Lower lobe of right lung (tissue), 2 donors: Measurements from ENCODE around the gene YBX2. TPM values are rescaled to one million over a fixed set of nuclear protein-coding genes. Genes with fewer than 3 reads are reported as not detected.

Experiments
- ATAC-seq, 2 donors: fragments of 200-7000 bp; cut with Tn5 transposase; one replicate each; pipeline ENCODE4 v1.9.1; 2020 to 2022; ENCODE audit warnings: mild to moderate bottlenecking in 2 of 2, moderate library complexity in 2 of 2
- DNase-seq: peaks from one replicate; pipeline ENCODE4 v3.0.0-alpha.2; 2020
- H3K27ac ChIP-seq: fragments of 200-600 bp; one replicate; pipeline ENCODE4 v1.8.0; 2022
- H3K27me3 ChIP-seq: fragments of 200-600 bp; one replicate; pipeline ENCODE4 v1.8.0; 2022; ENCODE audit warnings: low read depth
- H3K36me3 ChIP-seq: fragments of 200-600 bp; one replicate; pipeline ENCODE4 v1.8.0; 2022; ENCODE audit warnings: mild to moderate bottlenecking
- H3K4me1 ChIP-seq: fragments of 200-600 bp; one replicate; pipeline ENCODE4 v1.8.0; 2022
- H3K4me3 ChIP-seq: fragments of 200-600 bp; one replicate; pipeline ENCODE4 v1.8.0; 2022; ENCODE audit warnings: mild to moderate bottlenecking
- H3K9me3 ChIP-seq: fragments of 200-600 bp; one replicate; pipeline ENCODE4 v1.8.0; 2022
- CTCF ChIP-seq: fragments of 200-600 bp; IDR thresholded peaks from one replicate; pipeline ENCODE4 v1.8.0; 2022; ENCODE audit warnings: antibody characterized with exemption, mild to moderate bottlenecking
- intact Hi-C: fragments of 100-400 bp; cut with DNase I; formaldehyde crosslinking; loops from one replicate; pipeline ENCODE4 v1.11.0; 2022
- total RNA-seq: library from RNA; stranded (reverse); fragmentation: NEBNext Ultra II Directional; extraction: Animal tissue kit (Norgen Biotek cat#: 25700); gene quantifications from one replicate; pipeline ENCODE4 v1.2.1, GENCODE V29; 2021
- donor health status: DM: no; HTN: yes; CAD: no; lungs with severe emphysema.

YBX2 gene
- total RNA-seq, 1 donor from 2014 or later: 0.41 TPM

DNA sequence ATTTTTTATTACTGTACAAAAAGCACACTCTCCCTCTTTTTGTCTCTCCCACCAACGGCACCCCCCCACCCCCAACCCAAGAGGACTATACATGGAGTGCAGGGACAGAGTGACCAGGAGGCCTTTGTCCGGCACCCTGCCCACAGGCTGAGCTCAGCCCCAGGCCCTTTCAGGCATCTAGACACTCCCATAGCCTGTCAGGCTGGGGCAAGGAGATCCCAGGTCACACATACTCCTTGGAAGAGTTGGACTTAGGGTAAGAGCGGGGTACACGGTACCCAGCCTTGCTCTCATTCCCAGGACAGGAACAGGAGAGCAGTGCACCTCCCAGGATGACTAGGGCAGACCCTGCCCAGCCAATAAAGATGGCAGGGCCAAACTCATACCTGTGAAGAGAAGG lies 34.3 kb downstream of the YBX2 start:
- peaks cover 52% of the 10 kb centered on the region for H3K4me1 ChIP-seq
- intact Hi-C loops: no loop called here
- ATAC-seq: no peak
- peaks cover 21% of the 10 kb centered on the region for H3K27me3 ChIP-seq
- peak overlapping the region; percentile 88 for H3K27ac ChIP-seq
- TF ChIP-seq CTCF: no peak
- DNase-seq: no peak
- peak overlapping the region; percentile 67 for H3K4me3 ChIP-seq
- no peaks in the 10 kb centered on the region for H3K9me3 ChIP-seq
- peaks cover 41% of the 10 kb centered on the region for H3K36me3 ChIP-seq

DNA sequence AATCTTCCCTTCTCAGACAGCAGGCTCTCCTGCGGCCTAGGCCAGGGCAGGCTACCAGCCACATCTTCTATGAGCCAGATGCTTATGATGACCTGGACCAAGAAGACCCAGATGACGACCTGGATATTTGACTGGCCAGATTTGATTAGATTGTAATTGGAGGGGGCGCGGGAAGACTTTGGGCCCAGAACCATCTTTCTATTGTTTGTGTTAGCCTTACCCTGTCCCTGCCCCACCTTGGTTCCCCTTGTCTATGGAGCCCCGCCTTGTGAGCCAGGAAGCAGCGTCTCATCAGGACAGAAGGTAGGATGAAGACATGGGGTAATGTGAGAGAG lies 34.9 kb downstream of the YBX2 start:
- intact Hi-C loops: no loop called here
- H3K4me1 ChIP-seq: peaks cover 52% of the 10 kb centered on the region
- TF ChIP-seq CTCF: no peak
- no peaks in the 10 kb centered on the region for H3K9me3 ChIP-seq
- no peak overlapping the region for H3K4me3 ChIP-seq
- DNase-seq: no peak
- peaks cover 47% of the 10 kb centered on the region for H3K36me3 ChIP-seq
- H3K27me3 ChIP-seq: peaks cover 21% of the 10 kb centered on the region
- H3K27ac ChIP-seq: no peak overlapping the region
- no peak for ATAC-seq

DNA sequence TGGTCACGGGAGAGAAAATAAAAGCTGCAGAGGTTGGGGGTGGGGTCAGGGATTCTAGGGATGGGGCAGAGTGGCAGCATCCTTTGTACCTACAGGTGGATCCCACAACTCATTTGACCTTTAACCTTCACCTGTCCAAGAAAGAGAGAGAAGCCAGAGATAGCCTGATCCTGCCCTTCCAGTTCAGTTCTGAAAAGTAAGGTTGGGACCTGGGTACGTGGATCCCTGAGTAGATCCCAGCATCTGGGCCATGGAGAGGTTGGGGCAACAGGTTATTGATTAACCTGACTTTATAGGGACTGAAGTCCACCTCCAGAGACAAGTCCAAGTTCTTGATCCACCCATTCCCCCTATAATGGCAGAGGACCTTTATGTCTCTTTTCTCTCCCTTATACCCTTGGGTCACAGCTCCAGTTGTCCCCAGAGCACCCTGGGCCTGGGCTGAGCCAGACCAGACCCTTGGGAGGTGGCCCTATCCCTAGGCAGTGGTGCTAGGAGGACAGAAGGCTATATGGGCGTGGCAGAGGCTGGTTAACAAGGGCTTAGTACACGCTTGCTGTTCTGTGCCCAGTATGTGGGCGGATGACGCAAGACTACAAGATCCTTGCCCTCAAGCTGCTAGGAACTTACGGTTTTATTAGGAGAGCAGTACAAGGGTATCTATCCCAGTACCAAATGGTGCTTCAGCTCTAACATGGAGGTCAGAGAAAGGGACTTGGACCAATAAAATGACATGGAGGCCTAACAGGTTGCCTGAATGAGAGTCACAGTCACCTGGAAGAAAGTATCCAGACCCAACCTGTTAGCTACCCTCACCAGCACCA lies 35.5 kb downstream of the YBX2 start:
- Histone ChIP-seq H3K4me3 (no peak overlapping the region), H3K27ac (no peak overlapping the region)

DNA sequence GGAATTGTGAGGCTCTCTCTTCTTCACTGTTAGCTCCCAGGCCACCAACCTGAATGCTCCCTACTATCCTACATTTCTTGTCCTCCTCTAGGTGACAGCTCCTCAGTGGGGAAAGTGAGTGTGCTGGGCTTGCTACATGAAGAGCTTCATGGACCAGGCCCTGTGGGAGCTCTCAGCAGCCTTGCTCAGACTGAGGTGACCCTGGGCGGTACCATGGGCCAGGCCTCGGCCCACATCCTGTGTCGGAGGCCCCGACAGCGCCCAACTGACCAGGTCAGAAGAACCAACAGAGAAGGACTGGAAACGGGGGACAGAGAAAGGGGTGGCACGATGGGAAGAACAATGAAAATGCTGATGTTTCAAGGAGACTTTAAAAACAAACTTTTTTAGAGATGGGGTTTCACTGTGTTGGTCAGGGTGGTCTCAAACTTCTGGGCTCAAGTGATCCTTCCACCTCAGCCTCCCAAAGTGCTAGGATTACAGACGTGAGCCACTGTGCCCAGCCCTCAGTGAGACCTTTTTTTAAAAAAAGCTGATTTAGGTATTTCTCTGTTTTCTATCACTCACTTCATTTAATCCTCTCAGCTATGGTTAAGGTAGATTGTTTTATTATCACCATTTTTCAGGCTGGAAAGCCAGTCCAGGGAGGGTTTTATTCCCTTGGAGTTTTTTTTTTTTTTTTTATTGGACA lies 37.5 kb downstream of the YBX2 start:
- DNase-seq (no peak), ATAC-seq (no peak)
- Histone ChIP-seq H3K4me3 (no peak overlapping the region), H3K9me3 (no peaks in the 10 kb centered on the region), H3K4me1 (peaks cover 40% of the 10 kb centered on the region), H3K27ac (no peak overlapping the region), H3K27me3 (peaks cover 9% of the 10 kb centered on the region), H3K36me3 (peaks cover 55% of the 10 kb centered on the region)
- no peak for TF ChIP-seq CTCF
- intact Hi-C loops: no loop called here

More for the DNA sequence above, 35.5 kb downstream of the YBX2 start:
- Histone ChIP-seq H3K4me1 (peaks cover 49% of the 10 kb centered on the region), H3K9me3 (no peaks in the 10 kb centered on the region), H3K36me3 (peaks cover 53% of the 10 kb centered on the region), H3K27me3 (peaks cover 21% of the 10 kb centered on the region)
- intact Hi-C loops: no loop called here
- no peak for TF ChIP-seq CTCF
- ATAC-seq: peak; percentile 34 to 42
- peak; percentile 89 for DNase-seq

- Histone ChIP-seq H3K4me3 (no peak overlapping the region), H3K4me1 (peaks cover 35% of the 10 kb centered on the region), H3K9me3 (no peaks in the 10 kb centered on the region), H3K36me3 (peaks cover 55% of the 10 kb centered on the region), H3K27ac (no peak overlapping the region), H3K27me3 (no peaks in the 10 kb centered on the region)
- no peak for DNase-seq
- TF ChIP-seq CTCF: no peak
- no peak for ATAC-seq
- intact Hi-C loops: no loop called here
These were observed 39.9 kb downstream of the YBX2 start for GRCh38 chr17:7254511-7254910.
